Hematopoietic multipotent progenitor cell treated with erythropoietin and hydrocortisone succinate and interleukin-3 and kit ligand, for 8 days (in vitro differentiated cells): ENCODE measurements around the gene GRIK1.

Experiments
- DNase-seq: peaks from one replicate; pipeline ENCODE4 v3.0.0-alpha.2; 2015

GRIK1 gene

GRCh38 chr21:29583424-29583924, 356.3 kb downstream of the GRIK1 start:
- DNase-seq, result no peak

GRCh38 chr21:29582855-29583254, 356.9 kb downstream of the GRIK1 start:
- no peak for DNase-seq

DNA sequence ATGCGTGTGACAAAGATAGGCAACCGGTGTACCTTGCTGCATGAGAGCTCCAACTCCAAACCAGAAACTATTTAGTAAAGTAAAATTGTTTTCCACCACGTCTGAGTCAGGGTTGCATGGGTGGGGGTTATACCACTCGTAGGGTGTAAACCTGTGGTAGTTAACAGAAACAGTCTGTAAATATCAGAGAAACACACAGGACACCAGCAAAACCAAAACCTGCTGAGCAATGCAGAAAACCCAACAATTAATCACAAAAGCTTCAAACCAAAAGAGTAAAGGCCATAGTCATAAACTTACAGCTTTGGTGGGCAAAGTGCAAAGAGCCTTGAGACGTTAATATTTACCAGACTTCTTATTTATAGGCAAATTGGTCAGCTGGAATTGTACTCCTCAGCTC, 358.4 kb downstream of the GRIK1 start:
- DNase-seq, result no peak

DNA sequence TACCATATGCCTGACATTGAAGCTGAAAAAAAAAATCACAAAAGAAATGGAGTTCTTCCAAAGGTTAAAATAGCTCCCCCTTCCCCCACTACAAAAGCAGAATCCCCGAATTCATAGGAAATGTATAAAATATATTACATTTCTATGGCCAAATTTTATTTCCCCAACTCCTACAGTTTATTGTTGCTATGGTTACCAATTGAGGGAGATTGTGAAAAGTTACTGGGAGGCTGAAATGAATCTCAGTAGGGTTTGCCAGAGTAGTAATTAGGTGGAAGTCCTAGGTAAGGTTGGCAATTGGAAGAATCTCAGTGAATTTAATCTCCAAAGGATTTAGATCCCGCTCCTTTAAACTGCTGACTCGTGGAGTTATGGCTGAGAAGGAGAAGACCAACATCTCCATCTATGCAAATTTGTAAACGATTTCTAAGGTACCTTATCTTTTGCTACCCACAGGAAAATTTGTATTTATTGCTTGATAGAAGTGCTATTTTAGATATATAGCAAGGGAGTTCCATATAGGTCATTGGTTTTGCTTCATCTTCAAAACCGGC, 359.0 kb downstream of the GRIK1 start:
- DNase-seq, result no peak

GRCh38 chr21:29578306-29578705, 361.5 kb downstream of the GRIK1 start:
- no peak for DNase-seq

DNA sequence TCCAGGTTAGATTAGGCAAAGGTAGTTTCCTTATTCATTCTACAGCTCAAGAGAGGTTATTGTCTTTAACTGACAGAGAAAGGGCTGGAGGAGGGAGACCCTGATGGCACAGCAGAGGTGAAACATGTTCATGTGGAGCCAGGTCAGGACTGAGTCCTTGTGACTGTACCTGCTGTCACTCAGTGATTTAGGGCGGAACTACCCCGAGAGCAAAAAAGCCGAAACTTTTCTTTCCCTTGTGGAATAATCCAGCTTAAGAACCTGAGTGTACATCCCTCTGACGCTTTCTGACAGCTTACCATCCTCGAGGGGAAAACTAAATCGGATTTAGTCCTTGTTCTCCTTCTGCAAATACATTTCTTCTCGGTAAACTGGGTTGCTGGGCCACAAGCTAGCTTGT, 367.8 kb downstream of the GRIK1 start:
- no peak for DNase-seq

GRCh38 chr21:29568020-29568697, 371.6 kb downstream of the GRIK1 start:
- DNase-seq, result no peak

- DNase-seq, result no peak
Measured at GRCh38 chr21:29557931-29558725, 381.7 kb downstream of the GRIK1 start.

GRCh38 chr21:29557200-29557599, 382.6 kb downstream of the GRIK1 start:
- DNase-seq, result no peak

DNA sequence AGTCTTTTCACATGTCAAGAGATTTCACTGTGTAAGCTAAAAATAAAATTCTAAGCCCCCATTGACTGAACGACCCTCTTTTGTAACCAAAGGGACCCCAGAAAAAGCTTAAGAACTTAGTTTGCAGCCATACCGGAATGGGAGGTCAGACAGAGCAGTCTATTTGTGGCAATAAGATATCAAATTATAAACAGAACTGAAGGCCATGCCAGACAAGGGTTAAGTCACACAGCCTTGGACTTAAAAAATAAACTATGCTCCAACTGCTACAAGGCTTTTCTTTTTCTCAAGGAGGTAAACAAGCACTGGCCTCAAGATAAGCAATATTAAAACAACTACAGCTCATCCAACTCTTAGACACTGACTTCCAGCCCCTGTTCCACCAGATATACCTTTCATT, 384.2 kb downstream of the GRIK1 start:
- DNase-seq, result no peak

DNA sequence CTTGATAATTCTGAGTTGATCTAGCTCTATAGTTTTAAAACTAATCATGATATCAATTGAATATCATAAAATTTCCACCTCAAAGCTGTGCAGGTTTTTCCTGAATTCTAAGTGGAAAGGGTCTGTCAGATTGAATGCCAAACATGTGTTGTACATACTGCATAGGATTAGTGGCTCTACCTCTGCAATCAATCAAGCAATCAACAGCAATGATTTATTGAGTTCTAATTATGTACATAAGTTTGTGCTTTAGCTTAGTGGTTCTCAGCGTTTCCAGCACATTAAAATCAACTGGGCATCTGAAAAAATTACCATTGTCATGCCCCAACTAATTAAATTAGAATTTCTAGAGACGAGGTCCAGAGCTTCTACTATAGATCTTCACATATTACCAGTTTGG, 389.6 kb downstream of the GRIK1 start:
- no peak for DNase-seq

DNA sequence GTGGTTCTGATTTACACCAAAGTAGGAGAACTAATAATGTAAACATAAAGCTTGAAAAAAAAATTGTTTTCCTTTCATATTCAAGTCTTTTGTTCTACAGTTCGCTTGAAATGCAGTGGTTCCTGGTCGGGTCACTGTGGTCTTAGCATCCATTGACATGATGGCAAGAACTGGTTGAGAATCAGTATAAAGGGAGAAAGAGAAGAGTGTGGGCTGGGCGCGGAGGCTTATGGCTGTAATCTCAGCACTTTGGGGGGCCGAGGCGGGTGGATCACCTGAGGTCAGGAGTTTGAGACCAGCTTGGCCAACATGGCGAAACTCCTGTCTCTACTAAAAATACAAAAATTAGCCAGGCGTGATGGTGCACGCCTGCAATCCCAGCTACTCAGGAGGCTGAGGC, 390.2 kb downstream of the GRIK1 start:
- DNase-seq, result no peak

DNA sequence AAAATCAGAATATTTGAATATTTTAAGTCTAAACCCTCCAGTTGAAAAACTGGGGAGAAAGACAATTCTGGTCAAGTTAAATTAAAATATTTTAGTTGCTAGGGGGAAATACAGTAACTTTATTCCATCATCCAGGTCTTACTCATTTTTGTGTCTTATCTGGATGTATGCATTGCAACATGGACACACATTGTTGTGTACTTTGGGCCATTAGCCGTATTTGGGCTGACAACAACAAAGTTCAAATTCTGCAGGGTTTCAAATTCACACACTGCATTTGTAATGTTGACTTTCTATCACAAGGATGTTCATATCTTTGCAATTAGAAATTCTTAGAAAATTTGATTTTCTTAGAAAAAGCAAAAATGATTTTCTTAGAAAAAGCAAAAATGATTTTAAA, 391.8 kb downstream of the GRIK1 start:
- no peak for DNase-seq

DNA sequence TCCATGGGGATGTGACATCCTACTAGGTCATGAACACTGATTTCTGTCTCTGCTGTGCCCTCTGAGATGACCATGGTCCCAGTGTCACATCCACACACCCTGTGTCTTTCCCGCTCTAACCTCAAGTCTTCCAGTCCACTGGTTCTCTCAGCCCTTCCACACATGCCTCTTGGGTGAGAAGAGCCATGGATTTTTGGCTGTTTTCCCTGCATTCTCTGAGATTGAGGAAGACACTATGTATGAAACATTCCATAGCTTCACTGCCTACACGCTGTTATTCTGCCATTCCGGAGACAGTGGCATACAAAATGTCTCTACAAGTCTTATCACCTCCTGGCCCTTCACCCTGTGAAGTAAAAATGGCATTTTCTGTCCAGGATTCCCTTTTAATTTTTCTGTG, 393.7 kb downstream of the GRIK1 start:
- no peak for DNase-seq

DNA sequence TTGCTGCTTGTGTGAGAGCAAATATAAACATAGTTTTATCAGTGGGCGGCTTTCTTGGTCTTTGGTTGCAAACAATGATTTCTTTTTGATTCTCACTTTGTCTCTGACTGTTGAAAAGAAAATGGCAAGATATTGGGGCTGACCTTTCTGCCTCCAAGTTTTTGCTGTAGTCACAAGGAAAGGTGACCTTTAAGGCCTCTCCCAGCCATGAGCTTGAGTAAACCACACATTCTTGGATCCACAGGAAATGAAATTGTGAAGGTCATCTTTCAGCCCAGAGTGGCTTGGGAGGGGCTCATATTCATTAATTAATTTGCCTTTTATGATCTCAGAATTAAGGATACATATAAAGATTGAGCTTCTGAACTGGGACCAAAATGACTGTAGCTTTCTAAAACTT, 399.5 kb downstream of the GRIK1 start:
- no peak for DNase-seq

DNA sequence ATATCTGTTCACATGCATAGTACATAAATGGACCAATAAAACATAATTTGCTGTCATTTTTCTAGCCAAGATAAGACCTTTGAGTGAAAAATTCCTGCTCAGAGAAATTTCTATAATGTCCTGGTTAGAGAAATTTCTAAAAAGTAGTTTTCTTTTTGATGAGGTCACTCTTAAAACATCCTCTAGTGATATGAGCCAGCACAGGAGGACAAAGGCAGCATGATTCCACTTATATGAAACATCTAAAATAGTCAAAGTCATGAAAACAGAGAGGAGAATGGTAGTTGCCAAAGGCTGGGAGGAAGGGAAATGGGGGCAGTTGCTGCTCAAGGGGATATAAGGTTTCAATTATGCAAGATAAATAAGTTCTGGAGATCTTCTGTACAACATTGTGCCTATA, 401.7 kb downstream of the GRIK1 start:
- DNase-seq, result no peak

- DNase-seq, result no peak
Measured at GRCh38 chr21:29534448-29534847, 405.3 kb downstream of the GRIK1 start.

DNA sequence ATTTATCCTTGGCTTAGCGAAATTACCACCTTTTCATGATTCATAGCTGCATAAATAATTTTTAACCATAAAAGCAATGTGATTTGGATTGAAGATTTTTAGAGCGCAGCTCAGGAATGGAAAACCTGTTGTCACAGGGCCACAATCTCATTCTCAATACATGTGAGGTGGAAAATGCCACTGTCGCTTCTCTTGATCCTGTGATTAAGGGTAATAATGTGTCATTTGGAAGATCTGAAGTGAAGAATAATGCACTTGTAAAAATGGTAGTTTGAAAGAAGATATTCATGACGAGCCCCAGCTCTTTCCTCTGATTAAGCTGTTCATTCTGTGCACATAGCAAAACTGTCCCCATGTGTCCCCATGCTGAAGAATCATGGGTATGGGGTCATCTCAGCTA, 410.7 kb downstream of the GRIK1 start:
- no peak for DNase-seq

DNA sequence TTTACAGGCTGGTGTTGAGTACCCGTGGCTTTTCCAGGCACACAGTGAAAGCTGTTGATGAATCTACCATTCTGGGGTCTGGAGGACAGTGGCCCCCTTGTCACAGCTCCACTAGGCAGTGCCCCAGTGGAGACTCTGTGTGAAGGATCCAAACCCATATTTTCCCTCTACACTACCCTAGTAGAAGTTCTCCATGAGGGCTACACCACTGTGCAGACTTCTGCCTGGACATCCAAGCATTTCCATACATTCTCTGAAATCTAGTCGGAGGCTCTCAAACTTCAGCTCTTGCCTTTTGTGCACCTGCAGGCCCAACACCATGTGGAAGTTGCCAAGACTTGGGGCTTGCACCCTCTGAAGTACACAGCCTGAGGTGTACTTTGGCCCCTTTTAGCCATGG, 413.3 kb downstream of the GRIK1 start:
- DNase-seq, result no peak

DNA sequence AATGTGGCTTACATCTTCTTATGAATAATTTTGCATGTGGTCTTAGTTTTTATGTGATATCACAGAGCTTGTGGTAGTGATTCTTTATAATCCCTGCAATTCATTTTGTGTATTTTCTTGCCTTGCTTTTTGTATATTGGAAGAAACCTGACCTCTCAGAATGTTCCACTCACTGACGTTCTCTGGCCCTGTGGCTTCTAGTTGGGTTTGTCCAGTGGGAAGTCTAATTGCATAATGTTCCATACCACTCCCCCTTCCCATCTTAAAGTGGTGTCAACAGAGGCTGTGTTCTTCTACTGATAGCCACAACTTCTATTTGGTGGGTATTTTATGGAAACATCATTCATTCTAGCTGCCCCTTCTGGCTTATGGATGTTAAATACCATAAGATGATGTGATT, 415.7 kb downstream of the GRIK1 start:
- DNase-seq, result no peak

DNA sequence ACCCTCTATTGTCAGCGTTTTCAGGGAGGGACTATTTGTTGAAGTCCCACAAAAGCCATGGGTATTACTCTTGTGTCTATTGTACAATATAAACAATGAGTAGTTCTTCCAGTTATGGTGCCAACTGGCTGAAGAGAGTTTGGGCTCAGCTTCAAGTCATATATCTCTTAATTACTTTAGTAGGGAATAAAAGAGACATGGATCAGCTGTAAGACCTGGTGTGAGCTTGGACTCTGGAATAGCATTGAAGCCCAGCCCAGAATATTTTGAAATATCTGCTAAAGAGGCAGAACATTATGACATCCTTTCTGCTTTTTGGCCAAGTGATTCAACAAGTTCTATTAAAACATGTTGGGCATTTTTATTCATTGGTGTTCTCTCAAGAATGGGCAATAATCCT, 416.1 kb downstream of the GRIK1 start:
- DNase-seq, result no peak

DNA sequence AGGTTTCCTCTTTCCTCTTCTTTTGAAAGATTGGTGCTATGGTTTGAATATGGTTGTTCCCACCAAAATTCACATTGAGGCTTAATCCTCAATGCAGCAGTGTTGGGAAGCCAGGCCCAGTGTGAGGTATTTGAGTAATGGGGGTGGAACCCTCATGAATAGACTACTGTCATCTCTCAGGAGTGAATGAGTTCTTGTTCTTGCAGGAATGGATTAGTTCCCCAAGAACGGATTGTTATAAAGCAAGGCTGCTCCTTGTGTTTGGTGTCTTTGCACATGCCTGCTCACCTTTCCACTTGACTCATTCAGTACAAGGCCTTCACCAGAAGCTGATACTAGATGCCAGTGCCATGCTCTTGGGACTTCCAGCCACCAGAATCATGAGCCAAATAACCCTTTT, 417.9 kb downstream of the GRIK1 start:
- DNase-seq, result no peak

- no peak for DNase-seq
Measured at GRCh38 chr21:29520171-29520570, 419.6 kb downstream of the GRIK1 start.

DNA sequence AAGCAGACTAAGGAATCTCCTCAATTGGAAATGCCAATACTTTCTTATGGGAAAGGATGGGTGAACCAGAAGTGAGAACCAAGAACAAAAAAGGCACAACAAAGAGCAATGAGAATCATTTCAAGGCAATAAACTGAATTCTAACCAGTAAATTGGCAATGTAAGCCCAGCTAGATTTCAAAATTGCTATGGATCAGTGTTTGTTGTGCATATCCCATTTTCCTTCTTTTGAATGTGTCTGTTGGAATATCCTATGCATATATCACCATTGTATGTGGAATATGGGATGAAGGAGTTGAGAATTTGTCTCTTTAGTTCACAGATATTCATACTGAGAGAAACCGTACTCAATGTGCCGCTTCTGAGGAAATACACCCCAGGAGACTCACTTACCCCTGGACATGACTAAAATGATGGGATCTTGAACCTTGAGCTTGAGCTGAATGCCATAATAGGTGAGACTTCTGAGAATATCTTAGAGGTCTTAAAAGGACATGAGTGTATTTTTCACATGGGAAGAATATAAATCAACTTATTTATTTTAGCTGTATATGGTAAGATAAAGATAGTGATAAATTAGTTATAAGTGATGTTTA, 425.0 kb downstream of the GRIK1 start:
- DNase-seq, result no peak
